PFSK-1 (cell line): ENCODE results near the gene TIMM13.

Experiments
- SIN3A ChIP-seq: IDR thresholded peaks from 2 replicates; pipeline ENCODE4 v1.6.1; 2012; ENCODE audit warnings: mild to moderate bottlenecking, low read length, moderate library complexity, borderline replicate concordance; ENCODE audit not compliant: insufficient read depth
- TF ChIP-seq, protein P1 (sequence below), 2 experiments: IDR thresholded peaks; 2 replicates each; pipeline versions ENCODE4 v1.6.1 to v1.8.0; 2011 to 2012; ENCODE audit warnings: low read depth in 2 of 2, low read length in 2 of 2, control low read depth in 1 of 2, inconsistent platforms in 1 of 2, mild to moderate bottlenecking in 1 of 2, moderate library complexity in 1 of 2; ENCODE audit not compliant: insufficient read depth in 1 of 2

DNA sequence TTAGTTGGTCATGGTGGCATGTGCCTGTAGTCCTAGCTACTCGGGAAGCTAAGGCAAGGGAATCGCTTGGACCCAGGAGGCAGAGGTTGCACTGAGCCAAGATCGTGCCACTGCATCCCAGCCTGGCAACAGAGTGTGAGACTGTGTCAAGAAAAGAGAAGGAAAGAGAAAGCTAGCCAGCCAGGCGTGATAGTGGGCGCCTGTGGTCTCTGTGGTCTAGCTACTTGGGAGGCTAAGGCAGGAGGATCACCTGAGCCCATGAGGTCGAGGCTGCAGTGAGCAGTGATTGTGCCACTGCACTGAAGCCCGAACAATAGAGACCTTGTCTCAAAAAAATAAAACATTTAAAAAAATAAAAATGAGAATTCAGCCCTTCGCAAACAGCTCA is 33.3 kb downstream of the TIMM13 start:
- TF ChIP-seq, protein P1, sequence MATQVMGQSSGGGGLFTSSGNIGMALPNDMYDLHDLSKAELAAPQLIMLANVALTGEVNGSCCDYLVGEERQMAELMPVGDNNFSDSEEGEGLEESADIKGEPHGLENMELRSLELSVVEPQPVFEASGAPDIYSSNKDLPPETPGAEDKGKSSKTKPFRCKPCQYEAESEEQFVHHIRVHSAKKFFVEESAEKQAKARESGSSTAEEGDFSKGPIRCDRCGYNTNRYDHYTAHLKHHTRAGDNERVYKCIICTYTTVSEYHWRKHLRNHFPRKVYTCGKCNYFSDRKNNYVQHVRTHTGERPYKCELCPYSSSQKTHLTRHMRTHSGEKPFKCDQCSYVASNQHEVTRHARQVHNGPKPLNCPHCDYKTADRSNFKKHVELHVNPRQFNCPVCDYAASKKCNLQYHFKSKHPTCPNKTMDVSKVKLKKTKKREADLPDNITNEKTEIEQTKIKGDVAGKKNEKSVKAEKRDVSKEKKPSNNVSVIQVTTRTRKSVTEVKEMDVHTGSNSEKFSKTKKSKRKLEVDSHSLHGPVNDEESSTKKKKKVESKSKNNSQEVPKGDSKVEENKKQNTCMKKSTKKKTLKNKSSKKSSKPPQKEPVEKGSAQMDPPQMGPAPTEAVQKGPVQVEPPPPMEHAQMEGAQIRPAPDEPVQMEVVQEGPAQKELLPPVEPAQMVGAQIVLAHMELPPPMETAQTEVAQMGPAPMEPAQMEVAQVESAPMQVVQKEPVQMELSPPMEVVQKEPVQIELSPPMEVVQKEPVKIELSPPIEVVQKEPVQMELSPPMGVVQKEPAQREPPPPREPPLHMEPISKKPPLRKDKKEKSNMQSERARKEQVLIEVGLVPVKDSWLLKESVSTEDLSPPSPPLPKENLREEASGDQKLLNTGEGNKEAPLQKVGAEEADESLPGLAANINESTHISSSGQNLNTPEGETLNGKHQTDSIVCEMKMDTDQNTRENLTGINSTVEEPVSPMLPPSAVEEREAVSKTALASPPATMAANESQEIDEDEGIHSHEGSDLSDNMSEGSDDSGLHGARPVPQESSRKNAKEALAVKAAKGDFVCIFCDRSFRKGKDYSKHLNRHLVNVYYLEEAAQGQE (IDR thresholded peaks at IDR 0.05; ENCODE audit: insufficient read depth in 1 of 2, low read depth in 2 of 2, low read length in 2 of 2) = no peak
- TF ChIP-seq SIN3A = no peak
